GM21390 (cell line): Measurements from ENCODE around the gene TBATA.

ENCODE experiments used
- ATAC-seq: cut with Tn5 transposase; IDR thresholded peaks from one replicate; pipeline ENCODE4 v1.9.1; 2021; ENCODE audit not compliant: unreplicated experiment

The TBATA gene, protein sequence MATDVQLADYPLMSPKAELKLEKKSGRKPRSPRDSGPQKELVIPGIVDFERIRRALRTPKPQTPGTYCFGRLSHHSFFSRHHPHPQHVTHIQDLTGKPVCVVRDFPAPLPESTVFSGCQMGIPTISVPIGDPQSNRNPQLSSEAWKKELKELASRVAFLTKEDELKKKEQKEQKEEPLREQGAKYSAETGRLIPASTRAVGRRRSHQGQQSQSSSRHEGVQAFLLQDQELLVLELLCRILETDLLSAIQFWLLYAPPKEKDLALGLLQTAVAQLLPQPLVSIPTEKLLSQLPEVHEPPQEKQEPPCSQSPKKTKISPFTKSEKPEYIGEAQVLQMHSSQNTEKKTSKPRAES

DNA sequence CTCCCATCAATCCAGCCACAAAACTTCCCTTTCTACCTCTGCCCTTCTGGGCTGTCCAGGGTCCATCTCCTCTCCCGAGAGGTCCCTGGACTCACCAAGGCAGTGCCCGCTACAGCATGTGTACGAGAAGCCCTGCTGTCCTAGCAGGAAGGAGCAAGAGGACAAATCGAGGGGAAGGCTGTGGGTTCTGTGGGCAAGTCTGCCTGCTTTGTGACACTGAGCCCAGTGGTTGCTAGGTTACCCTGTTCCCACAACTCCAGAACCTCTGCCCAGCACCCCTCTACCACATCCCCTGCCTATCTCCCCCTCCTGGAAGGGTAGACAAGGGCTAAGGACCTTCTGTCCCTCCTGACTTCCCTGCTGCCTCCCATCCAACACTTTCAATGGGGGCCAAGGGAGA lies at the start of gene TBATA:
TBATA (minus strand) TSS at position 188 of the 400 bp plus-strand sequence. CDS start 1,998 bp downstream, outside the sequence.
- ATAC-seq = no peak

- no peak for ATAC-seq
Observed at GRCh38 chr10:70834441-70835151, 49.4 kb upstream of the TBATA start.

DNA sequence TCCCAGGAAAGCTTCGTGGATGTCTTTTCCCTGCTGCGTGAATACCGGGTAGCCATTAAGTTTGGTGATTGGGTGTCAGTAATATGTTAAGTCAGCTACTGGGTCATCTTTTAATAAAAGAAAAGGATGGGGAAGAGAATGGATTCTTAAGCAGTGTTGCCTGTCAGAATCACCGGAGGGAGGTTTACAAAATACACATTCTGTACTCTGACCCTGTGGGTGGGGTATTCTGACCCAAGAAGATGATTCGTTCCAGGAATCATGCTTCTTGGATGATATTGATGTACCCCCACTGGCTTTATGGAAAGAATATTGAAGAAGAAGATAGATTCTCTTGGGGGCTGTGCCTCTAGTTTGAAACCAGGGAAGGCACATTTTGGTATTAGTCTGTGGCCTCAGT lies 48.8 kb upstream of the TBATA start:
- no peak for ATAC-seq

- ATAC-seq = no peak
Observed at GRCh38 chr10:70833601-70834000, 48.4 kb upstream of the TBATA start.

GRCh38 chr10:70832852-70833528 lies 47.8 kb upstream of the TBATA start:
- ATAC-seq = no peak

DNA sequence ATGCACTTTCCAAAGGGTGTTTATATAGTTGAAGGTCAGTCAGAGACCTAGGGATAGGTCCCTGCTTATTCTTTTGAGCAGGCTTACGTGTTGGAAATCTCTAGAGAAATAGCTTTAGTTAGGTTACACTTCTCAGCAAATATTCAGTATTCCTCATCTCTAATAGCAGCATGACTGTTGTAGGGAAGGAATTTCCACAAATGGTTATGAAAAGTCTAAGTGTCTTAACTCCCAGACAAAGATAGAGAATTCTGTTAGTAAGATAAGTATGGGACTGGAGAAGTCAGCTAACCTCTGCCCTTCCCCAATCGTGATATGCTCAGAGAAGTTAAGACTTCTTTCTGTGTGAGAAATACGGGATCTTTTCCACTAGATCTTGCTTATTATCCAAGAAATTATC lies 47.0 kb upstream of the TBATA start:
- ATAC-seq = no peak

DNA sequence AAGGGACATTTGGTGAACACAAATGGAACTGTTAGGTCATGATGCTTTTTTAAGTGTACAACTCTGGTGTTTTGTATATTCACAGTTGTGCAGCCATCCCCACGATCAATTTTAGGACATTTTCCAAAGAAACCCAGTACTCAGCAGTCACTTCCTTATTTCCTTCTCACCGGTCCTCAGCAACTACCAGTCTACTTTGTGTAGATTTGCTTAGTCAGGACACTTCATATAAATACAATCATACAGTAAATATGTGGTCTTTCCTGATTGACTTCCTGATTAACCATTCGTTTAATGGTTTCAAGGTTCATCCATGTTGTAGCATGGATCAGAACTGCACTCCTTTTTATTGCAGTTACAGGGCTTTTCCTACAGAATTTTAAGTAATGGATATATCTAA lies 45.0 kb upstream of the TBATA start:
- no peak for ATAC-seq

- no peak for ATAC-seq
Observed at GRCh38 chr10:70829543-70829942, 44.4 kb upstream of the TBATA start.

DNA sequence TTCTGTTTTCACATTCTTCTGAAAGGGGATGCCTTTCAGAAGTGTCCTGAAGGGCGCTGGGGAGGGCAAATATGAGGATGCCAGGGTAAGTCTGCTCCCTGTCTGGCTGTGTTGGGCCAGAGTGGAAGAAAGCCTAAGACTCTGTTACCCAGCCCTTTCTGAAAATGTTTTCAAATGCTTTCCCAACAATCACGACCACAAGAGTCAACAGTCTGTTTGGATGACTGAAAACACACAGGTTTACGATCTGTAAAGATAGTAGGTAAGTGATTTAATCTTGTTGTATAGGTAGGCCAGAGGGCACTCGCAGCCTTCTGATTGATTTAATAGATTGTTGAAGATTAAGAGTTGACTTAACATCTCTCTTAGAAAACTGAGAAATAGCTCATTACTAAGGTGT lies 43.7 kb upstream of the TBATA start:
- ATAC-seq = no peak

GRCh38 chr10:70827086-70827757 lies 42.0 kb upstream of the TBATA start:
- no peak for ATAC-seq

DNA sequence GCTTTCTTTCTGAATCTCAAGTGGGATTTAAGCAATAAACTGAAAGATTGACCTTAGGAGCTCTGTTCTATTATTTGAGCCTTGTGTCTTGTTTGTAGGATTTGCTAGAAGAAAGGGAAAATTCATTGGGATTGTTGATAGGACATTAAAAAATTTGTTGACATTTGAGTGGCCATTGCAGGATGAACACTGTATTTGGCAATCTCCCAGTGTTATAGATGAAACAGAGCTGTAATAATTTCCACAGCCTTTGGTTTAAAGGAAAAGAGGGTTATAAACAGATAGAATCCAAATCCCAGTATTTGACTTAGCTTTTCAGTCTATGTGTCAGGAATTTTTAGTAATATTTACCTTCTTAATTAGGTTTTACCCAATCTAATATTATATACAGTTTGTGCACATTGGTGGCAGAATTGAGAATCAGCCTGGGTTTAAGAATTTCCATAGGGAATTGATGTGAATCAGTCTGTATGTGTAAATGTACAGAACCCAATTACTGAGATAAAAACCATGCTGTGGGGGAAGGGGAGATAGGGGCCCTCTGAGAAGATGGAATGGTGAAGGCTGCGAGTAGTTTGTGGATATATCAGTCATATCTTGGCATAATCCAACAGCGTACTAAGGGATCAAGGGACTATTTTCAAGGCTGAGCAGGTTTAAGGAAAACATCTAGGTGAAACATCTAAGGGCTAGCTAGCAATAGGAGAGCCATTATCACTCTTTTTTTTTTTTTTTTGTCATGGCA lies 37.1 kb upstream of the TBATA start:
- no peak for ATAC-seq

DNA sequence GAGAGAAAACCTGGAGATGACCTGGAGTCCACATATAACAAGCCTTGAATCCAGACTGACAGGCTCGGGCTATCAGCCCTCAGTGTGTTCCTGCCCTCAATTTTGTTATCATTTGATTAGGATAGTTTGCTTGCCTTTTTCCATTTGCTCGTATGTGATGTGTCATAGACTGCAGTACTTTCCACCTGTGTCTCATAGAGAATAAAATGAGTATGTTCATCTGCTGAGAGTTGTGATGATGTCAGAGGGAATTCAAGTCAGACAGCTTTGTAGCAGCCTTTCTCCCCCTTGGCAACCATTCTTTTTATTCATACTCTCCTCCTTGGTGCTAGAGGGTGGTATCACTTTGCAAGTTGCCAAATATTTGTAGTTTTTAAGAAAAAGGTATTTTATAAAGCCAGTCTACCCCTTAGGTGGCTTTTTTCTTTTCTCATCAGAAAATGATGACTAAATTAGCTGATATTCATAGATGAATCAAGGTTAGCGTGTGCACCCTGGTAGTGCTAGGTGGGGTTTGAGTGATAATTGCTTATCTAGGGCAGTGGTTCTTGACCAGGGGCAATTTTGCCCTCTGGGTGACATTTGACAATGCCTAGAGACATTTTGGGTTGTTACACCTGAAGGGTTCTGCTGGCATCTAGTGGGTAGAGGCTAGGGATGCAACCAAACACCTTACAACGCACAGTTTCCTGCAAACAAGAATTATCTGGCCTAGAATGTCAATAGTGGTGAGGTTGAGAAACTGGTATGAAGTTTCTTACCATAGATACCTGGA lies 36.0 kb upstream of the TBATA start:
- no peak for ATAC-seq

GRCh38 chr10:70816220-70816894 lies 31.2 kb upstream of the TBATA start:
- ATAC-seq = peak; percentile 39

DNA sequence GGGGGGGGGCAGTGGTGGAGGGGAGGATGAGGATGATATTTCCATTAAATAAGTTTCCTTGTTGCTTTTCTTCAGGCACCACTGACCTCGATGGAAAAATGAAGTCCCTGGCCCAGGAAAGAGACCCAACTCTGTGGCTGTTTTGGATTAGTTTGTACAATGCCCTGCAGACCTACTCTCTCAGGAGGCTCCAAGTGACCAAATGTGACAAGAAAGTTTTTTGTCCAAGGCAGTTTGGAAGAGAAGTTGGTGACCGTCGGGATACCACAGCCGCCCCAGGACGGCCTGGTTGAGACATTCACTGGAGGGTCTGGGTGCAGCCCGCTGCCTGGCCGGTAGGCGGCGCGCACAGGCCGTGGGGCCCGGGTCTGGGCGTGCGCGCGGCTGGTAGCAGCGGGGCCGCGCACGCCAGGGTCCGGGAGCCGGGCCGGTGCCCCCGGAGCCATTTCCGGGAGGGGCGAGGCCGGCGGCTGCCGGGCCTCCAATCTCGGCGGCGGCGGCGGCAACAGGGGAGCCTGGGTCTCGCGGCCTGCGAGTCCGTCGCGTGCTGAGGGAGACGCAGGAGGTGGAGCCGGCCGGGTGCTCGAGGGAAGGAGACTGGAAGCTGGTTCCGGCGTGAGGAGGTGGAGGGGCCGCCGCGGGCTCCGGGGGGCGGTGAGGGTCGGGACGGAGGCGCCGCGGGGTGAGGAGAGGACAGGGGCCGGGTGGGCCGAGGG lies 30.5 kb upstream of the TBATA start, which contains the start of gene SGPL1:
SGPL1 (plus strand) TSS at position 445 of the 716 bp plus-strand sequence. CDS start 906 bp downstream, outside the sequence.
- peak; percentile 86 for ATAC-seq

- ATAC-seq = no peak
Observed at GRCh38 chr10:70814126-70814525, 28.9 kb upstream of the TBATA start.

- no peak for ATAC-seq
Observed at GRCh38 chr10:70812814-70813213, 27.6 kb upstream of the TBATA start.

DNA sequence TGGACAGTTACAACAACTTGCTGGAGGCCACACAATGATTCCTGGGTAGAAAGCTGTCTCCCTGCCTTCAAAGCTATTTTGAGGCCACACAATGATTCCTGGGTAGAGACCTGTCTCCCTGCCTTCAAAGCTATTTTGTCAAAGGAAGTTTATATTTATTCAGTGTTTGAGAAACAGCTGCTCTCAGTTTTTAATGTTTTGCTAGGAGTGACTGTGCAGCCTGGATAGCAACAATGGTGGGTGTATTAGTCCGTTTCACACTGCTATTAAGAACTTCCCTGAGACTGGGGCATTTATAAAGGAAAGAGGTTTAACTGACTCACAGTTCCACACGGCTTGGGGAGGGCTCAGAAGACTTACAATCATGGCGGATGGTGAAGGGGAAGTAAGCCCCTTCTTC lies 26.7 kb upstream of the TBATA start:
- ATAC-seq = no peak

- no peak for ATAC-seq
Observed at GRCh38 chr10:70810967-70811366, 25.8 kb upstream of the TBATA start.

GRCh38 chr10:70809726-70810125 lies 24.5 kb upstream of the TBATA start:
- no peak for ATAC-seq
